Hematopoietic multipotent progenitor cell treated with erythropoietin and hydrocortisone succinate and interleukin-3 and kit ligand, for 8 days (in vitro differentiated cells): ENCODE data around the gene LNX2.

ENCODE experiments used
- DNase-seq: peaks from one replicate; pipeline ENCODE4 v3.0.0-alpha.2; 2015

Gene LNX2

GRCh38 chr13:27497563-27498230 is 122.6 kb downstream of the LNX2 start:
- no peak for DNase-seq

GRCh38 chr13:27496536-27497273 is 123.6 kb downstream of the LNX2 start:
- DNase-seq = no peak

DNA sequence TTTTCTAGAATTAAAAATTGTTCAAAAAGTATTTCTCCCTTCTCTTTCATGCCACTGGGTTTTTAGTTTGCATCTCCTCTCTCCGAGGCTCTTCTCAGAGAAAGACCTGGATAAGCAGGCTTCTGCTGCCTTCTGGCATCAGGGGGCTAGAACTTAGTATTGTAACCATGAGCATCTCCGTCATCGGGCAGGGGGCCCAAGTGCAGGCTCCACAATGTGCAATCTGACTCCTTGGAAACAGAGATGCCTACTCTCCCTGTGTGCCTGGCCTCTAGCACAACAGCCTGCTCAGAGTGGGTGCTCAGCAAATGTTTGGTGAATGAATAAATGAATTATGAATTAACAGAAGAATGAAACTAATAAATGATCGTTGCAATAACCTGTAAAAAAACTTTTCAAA is 124.3 kb downstream of the LNX2 start:
- no peak for DNase-seq
